AG09319 (cell line): ENCODE data around the gene PLXDC2.

Experiments
- DNase-seq: peaks from one replicate; pipeline ENCODE4 v3.0.0-alpha.2; 2010; ENCODE audit warnings: low read depth; ENCODE audit errors: extremely low read depth
- TF ChIP-seq, protein P1 (sequence below): IDR thresholded peaks from 2 replicates; pipeline ENCODE4 v1.5.1; 2011; ENCODE audit warnings: low read depth, mild to moderate bottlenecking, inconsistent platforms, low read length, moderate library complexity

Gene PLXDC2

DNA sequence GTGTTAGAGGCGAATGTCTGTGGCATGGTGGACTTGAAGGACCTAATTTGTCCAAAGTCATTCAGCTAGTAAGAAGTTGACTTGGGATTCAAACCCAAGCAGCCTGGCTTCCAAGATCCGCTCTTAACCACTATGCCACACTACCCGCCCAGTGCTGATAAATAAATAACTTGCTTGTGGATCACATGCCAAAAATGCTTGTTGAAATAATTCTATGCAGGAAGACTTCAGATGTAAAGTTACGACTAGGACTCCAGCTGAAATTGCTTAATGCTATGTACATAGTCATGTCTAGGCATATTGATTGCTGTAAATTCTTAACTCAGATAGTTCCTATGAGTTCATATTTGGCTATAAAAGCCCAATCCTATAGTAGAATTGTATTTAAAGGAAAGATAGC, 76.0 kb downstream of the PLXDC2 start:
- TF ChIP-seq, protein P1, sequence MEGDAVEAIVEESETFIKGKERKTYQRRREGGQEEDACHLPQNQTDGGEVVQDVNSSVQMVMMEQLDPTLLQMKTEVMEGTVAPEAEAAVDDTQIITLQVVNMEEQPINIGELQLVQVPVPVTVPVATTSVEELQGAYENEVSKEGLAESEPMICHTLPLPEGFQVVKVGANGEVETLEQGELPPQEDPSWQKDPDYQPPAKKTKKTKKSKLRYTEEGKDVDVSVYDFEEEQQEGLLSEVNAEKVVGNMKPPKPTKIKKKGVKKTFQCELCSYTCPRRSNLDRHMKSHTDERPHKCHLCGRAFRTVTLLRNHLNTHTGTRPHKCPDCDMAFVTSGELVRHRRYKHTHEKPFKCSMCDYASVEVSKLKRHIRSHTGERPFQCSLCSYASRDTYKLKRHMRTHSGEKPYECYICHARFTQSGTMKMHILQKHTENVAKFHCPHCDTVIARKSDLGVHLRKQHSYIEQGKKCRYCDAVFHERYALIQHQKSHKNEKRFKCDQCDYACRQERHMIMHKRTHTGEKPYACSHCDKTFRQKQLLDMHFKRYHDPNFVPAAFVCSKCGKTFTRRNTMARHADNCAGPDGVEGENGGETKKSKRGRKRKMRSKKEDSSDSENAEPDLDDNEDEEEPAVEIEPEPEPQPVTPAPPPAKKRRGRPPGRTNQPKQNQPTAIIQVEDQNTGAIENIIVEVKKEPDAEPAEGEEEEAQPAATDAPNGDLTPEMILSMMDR: no peak

DNA sequence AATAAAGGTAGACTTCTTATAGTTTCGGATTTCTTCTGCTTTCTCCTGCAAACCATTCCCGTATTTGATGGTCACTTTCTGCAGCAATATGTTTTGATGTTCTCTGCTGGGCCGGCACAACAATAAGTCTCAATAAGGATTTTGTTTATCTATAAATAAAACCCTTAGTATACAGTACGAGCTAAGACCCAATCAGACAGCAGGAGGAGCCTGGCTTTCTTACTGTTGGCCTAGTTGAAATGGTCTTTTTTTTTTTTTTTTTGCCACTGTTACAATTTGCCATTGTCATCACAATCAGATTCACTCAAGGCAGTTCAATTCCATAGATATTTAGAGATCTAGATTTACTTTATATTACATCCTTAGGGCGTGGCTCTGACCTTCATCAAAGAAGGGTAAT, 76.4 kb downstream of the PLXDC2 start:
- TF ChIP-seq, protein P1: no peak
- no peak for DNase-seq

More for the DNA sequence above, 76.0 kb downstream of the PLXDC2 start:
- no peak for DNase-seq

DNA sequence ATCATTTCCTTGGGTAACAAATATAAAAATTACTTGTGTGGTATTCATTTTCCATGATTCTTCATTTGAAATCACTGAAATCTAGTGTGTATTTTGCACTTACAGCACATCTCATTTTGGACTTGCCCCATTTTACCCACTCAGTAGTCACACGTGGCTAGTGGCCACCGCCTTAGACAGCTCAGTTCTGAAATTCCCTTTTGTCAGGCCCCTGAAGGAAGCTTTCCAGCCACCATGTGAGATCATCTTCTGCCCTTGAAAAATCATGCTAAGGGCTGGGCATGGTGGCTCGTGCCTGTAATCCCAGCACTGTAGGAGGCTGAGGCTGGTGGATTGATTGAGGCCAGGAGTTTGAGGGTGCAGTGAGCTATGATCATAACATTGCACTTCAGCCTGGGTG, 79.3 kb downstream of the PLXDC2 start:
- DNase-seq: no peak
- TF ChIP-seq, protein P1: no peak

DNA sequence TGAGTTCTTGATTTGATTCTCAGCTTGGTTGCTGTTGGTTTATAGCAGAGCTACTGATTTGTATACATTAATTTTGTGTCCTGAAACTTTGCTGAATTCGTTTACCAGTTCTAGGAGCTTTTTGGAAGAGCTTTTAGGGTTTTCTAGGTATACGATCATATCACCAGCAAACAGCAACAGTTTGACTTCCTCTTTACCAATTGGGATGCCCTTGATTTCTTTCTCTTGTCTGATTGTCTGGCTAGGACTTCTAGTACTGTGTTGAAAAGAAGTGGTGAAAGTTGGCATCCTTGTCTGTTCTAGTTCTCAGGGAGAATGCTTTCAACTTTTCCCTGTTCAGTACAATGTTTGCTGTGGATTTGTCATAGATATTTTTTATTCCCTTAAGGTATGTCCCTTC, 86.2 kb downstream of the PLXDC2 start:
- no peak for DNase-seq
- TF ChIP-seq, protein P1: no peak

DNA sequence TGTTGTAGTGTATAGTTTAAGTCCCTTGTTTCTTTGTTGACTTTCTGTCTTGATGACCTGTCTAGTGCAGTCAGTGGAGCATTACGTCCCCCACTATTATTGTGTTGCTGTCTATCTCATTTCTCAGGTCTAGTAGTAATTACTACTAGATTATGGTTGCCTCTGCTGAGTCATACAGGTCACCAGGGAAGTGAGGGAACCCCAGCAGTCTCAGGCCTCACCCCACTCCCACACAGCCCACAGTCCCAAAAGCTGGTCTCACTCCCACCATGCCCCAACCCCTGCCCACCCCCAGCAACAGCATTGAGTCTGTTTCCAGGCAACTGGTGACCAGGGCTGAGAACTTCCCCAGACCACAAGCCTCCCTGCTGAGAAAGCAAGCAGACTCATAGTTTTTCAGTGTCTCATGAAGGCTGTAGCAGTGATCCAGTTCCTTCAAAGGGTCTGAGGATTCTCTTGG, 88.0 kb downstream of the PLXDC2 start:
- TF ChIP-seq, protein P1: no peak
- DNase-seq: no peak

DNA sequence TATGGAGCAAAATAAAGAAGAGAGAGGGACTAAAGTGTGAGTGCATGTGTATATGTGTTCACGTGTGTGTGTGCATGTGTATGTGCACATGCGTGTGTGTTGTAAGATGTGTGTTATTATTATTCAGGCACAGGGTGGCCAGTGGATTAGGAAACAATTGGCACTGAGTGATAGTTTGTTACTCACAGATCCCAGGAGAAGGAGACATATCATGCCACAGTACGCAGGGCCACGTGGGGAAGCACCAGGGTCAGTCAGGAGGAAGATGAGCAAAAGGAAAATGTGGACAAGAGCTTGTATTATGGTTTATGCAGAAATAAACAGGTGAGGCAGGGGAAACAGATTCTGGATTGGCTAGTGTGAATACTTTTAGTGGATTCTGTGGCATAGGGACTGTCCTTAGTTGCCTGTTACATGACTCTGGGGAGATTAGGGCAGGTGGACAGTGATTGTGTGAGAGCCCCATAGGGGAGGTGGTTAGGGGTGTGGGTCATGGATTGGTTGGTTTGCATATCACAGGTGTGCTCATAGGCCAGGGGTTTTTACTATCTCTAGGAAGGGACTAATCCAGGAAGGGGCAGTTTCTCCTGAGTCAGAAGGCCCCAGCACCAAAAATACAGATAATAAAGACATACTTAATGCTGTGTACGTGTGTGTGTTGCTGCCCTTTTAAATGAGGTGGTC, 90.0 kb downstream of the PLXDC2 start:
- DNase-seq: no peak
- TF ChIP-seq, protein P1: no peak

DNA sequence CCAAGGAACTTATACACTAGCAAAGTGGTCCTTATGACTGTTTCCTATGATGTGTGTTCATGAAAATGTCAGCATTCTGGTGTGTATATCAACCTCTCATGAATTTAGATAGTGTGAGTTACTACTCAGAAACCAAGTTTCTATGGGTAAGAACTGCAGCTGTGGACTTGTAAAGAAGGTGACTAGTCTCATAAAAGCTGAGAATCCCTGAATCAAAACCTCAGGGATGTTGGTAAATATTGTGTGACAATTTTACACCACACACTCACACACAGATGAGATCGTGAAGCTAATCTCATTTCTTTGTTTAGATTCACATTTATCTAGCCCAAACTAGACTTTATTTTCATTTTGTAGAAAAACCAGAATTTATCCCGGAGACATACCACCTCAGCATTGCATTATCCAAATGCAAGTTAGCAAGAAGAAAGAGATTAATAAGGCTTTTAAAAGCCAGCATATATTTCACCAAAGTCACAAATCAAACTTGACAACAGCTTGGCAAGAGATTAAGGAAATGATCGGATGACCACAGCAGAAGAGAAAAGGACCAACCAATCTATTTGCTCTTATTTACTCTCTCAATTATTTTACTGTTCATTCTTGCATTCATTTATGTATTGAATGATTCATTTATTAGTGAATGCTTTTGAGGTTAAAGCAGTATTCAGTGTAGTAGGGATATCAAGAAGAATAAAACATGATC, 92.9 kb downstream of the PLXDC2 start:
- TF ChIP-seq, protein P1: no peak
- DNase-seq: no peak
